GM12878 (cell line): ENCODE data around the gene CTNNBIP1.

Source experiments
- BRCA1 ChIP-seq: IDR thresholded peaks from 2 replicates; pipeline ENCODE4 v1.6.1; 2011; ENCODE audit warnings: low read depth, low read length, improper control_type of control experiment
- POLR2A ChIP-seq: IDR thresholded peaks from 2 replicates; pipeline ENCODE4 v1.6.1; 2011; ENCODE audit warnings: low read depth, mild to moderate bottlenecking, low read length
- TF ChIP-seq, protein P1 (sequence below): fragments of 450-650 bp; IDR thresholded peaks from 2 replicates; pipeline ENCODE4 v1.6.1; 2018; ENCODE audit warnings: borderline replicate concordance, mild to moderate bottlenecking; ENCODE audit not compliant: partially characterized antibody
- TF ChIP-seq, protein P2 (sequence below), 3 experiments: IDR thresholded peaks in 2 of 3; conservative IDR thresholded peaks in 1 of 3; 2 replicates each; pipeline ENCODE4 v1.5.1; 2011; ENCODE audit warnings: low read depth in 3 of 3, low read length in 3 of 3, mild to moderate bottlenecking in 3 of 3, control low read depth in 2 of 3, moderate library complexity in 2 of 3, inconsistent platforms in 1 of 3, mixed read lengths in 1 of 3; ENCODE audit not compliant: control insufficient read depth in 2 of 3, insufficient read depth in 1 of 3; ENCODE audit errors: extremely low read depth in 1 of 3
- TF ChIP-seq, protein P3 (sequence below): fragments of 450-650 bp; IDR thresholded peaks from 2 replicates; pipeline ENCODE4 v1.6.1; 2017; ENCODE audit warnings: mild to moderate bottlenecking, moderate library complexity

GRCh38 chr1:9901148-9902059, 8.7 kb downstream of the CTNNBIP1 start:
- TF ChIP-seq POLR2A (no peak), BRCA1 (no peak)
- TF ChIP-seq, protein P1, sequence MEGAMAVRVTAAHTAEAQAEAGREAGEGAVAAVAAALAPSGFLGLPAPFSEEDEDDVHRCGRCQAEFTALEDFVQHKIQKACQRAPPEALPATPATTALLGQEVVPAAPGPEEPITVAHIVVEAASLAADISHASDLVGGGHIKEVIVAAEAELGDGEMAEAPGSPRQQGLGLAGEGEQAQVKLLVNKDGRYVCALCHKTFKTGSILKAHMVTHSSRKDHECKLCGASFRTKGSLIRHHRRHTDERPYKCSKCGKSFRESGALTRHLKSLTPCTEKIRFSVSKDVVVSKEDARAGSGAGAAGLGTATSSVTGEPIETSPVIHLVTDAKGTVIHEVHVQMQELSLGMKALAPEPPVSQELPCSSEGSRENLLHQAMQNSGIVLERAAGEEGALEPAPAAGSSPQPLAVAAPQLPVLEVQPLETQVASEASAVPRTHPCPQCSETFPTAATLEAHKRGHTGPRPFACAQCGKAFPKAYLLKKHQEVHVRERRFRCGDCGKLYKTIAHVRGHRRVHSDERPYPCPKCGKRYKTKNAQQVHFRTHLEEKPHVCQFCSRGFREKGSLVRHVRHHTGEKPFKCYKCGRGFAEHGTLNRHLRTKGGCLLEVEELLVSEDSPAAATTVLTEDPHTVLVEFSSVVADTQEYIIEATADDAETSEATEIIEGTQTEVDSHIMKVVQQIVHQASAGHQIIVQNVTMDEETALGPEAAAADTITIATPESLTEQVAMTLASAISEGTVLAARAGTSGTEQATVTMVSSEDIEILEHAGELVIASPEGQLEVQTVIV: no peak
- TF ChIP-seq, protein P2, sequence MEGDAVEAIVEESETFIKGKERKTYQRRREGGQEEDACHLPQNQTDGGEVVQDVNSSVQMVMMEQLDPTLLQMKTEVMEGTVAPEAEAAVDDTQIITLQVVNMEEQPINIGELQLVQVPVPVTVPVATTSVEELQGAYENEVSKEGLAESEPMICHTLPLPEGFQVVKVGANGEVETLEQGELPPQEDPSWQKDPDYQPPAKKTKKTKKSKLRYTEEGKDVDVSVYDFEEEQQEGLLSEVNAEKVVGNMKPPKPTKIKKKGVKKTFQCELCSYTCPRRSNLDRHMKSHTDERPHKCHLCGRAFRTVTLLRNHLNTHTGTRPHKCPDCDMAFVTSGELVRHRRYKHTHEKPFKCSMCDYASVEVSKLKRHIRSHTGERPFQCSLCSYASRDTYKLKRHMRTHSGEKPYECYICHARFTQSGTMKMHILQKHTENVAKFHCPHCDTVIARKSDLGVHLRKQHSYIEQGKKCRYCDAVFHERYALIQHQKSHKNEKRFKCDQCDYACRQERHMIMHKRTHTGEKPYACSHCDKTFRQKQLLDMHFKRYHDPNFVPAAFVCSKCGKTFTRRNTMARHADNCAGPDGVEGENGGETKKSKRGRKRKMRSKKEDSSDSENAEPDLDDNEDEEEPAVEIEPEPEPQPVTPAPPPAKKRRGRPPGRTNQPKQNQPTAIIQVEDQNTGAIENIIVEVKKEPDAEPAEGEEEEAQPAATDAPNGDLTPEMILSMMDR (IDR thresholded peaks at IDR 0.05 in 2 of 3, conservative IDR thresholded peaks at IDR 0.05 in 1 of 3; ENCODE audit: control insufficient read depth in 2 of 3, extremely low read depth in 1 of 3, insufficient read depth in 1 of 3, low read depth in 3 of 3, low read length in 3 of 3): no peak
- TF ChIP-seq, protein P3, sequence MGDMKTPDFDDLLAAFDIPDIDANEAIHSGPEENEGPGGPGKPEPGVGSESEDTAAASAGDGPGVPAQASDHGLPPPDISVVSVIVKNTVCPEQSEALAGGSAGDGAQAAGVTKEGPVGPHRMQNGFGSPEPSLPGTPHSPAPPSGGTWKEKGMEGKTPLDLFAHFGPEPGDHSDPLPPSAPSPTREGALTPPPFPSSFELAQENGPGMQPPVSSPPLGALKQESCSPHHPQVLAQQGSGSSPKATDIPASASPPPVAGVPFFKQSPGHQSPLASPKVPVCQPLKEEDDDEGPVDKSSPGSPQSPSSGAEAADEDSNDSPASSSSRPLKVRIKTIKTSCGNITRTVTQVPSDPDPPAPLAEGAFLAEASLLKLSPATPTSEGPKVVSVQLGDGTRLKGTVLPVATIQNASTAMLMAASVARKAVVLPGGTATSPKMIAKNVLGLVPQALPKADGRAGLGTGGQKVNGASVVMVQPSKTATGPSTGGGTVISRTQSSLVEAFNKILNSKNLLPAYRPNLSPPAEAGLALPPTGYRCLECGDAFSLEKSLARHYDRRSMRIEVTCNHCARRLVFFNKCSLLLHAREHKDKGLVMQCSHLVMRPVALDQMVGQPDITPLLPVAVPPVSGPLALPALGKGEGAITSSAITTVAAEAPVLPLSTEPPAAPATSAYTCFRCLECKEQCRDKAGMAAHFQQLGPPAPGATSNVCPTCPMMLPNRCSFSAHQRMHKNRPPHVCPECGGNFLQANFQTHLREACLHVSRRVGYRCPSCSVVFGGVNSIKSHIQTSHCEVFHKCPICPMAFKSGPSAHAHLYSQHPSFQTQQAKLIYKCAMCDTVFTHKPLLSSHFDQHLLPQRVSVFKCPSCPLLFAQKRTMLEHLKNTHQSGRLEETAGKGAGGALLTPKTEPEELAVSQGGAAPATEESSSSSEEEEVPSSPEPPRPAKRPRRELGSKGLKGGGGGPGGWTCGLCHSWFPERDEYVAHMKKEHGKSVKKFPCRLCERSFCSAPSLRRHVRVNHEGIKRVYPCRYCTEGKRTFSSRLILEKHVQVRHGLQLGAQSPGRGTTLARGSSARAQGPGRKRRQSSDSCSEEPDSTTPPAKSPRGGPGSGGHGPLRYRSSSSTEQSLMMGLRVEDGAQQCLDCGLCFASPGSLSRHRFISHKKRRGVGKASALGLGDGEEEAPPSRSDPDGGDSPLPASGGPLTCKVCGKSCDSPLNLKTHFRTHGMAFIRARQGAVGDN: no peak
